Measurements from ENCODE around the gene RPL41.
A peak's percentile ranks its signal among the peaks of the same experiment; 100 is the strongest.
"Not testable (repeated sequence)": the region's sequence is repeated elsewhere in the genome, so short reads cannot be mapped to it uniquely, and the experiment has no call there.

RPL41 gene

GRCh38 chr12:56103823-56104108, 12.7 kb upstream of the RPL41 start:
- DNase-seq, result no peak

DNA sequence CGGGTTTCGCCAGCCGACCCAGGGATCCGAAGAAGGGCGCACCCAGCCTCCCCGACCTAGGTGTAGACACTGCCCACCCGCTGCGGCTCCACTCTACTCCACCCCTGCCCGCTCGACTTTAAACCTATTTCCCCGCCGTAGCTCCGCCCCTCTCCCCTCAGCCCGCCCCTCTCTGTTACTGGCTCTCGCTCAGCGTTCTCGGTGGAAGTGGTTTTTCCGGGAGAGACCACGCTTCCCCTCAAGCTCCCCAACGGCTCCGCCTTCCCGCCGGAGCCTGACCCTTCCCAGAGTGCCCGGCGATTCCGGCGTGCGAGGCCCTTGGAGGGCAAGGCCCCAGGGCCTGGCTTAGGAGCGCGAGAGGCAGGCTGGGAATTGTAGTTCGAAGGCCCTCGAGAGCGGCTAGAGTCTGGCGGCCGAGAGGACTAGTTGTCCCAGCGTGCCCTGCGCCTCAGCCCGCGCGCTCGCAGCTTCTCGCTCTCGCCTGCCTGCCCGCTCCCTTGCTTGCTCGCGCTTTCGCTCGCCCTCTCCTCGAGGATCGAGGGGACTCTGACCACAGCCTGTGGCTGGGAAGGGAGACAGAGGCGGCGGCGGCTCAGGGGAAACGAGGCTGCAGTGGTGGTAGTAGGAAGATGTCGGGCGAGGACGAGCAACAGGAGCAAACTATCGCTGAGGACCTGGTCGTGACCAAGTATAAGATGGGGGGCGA, 12.2 kb upstream of the RPL41 start, which contains the start of gene PA2G4:
Gene PA2G4 (plus strand): TSS at position 451 of the 706 bp plus-strand sequence. CDS start 179 bp downstream, at position 630.
- peak; percentile 97 for DNase-seq

GRCh38 chr12:56104815-56105608, 11.4 kb upstream of the RPL41 start:
- DNase-seq, result no peak

GRCh38 chr12:56105609-56105902, 10.9 kb upstream of the RPL41 start:
- no peak for DNase-seq

DNA sequence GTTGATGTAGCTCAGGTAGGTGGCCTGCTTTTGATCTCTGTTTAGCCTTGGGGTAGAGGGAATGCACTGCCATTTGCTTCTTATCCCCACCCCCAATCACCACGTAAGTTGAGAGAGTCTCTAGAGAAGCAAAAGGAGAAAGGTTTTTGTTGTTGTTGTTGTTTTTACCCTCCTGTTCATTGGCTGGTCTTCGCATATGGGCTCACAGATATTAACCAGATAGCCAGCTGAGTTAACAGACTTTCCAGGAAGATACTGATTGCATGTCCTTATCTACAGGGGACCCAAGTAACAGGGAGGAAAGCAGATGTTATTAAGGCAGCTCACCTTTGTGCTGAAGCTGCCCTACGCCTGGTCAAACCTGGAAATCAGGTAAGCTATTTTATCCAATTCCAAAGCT, 9.2 kb upstream of the RPL41 start:
- no peak for DNase-seq

DNA sequence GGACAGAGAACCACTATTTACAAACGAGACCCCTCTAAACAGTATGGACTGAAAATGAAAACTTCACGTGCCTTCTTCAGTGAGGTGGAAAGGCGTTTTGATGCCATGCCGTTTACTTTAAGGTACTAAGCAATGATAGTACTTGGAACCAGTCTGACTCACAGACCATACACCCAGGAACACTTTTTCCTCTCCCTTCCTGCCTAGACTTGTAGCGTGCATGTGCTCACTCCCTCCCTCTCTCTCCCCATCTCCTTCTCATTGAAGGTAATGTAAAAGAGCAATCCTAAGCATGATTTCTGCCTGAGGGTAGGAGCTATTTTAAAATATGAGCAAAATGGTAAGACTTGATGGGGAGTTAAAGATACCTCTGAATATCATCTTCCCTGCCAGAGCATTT, 5.9 kb upstream of the RPL41 start:
- DNase-seq, result no peak

DNA sequence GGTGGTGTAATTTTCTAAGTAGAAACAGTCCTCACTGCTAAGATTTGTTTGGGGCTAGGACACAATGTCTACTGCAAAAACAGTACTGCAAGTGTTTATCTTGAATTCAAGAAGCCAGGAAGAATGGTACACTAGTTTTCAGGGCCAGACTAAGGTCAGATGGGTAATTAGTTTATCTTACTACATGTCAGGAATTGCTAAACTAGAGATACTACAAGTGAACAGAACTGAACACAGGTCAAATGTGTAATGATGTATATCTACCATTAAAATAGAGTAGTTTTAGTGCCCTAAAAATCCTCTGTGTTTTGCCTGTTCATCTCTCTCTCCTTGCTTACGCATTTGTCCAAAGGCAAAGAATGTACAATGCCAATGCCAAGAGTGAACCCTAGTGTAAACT, 2.3 kb upstream of the RPL41 start:
- DNase-seq, result no peak

GRCh38 chr12:56115329-56115728, 1.1 kb upstream of the RPL41 start:
- DNase-seq, result peak; percentile 19

GRCh38 chr12:56117082-56117706, 761 bp downstream of the RPL41 start:
- DNase-seq, result not testable (repeated sequence)

GRCh38 chr12:56117778-56118687, 1.6 kb downstream of the RPL41 start, which contains the start of gene ZC3H10:
Gene ZC3H10 (plus strand): TSS chr12:56118266. CDS start chr12:56120563, 2,297 bp downstream.
- peak; percentile 99 for DNase-seq

GRCh38 chr12:56118688-56119357, 2.4 kb downstream of the RPL41 start:
- DNase-seq, result no peak

- DNase-seq, result peak; percentile 83
Observed at GRCh38 chr12:56119361-56119796, 2.9 kb downstream of the RPL41 start.

DNA sequence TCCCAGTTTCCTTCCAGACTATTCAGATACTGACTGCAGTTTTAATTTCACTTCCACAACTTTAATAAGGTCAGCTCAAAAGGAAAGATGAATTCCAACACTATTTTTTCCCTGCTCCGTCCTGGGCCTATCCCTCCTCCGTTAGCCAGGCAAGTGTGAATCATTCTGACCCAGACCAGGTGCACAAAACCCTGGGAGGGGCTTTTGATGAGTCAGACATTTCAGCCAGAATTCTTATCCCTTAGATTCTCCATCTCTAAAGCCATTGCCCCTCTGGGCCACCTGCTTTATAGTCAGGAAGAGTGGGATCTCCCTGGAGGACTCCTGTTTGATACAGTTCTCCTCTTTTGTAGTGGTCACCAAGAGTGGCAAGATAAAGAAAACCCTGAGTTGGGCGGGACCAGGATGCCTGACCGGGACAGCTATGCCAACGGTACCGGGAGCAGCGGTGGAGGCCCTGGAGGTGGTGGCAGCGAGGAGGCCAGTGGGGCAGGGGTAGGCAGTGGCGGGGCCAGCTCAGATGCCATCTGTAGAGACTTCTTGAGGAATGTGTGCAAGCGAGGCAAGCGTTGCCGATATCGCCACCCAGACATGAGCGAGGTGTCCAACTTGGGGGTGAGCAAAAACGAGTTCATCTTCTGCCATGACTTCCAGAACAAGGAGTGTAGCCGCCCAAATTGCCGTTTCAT, 3.9 kb downstream of the RPL41 start:
- DNase-seq, result no peak

- no peak for DNase-seq
Observed at GRCh38 chr12:56121204-56121870, 4.9 kb downstream of the RPL41 start.

GRCh38 chr12:56122637-56123036, 6.2 kb downstream of the RPL41 start:
- DNase-seq, result no peak

DNA sequence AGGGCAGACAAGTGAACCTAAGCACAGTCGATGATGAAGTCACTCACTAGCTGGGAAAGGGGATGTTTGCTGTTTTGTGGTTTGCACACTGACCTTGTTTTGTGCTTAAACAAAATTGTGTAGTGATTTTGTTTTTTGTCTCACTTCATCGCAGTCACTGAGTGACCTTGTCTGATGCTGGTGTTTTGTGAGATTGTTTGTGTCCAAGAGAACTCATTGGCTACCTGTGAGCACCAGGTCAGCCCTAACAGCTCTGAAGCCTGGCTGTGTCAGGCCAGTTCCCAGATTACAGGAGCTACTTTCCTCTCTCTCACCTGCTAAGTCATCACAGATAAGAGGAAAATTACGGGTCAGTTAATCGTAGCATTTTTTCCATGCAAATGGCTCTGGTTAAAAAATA, 7.7 kb downstream of the RPL41 start:
- DNase-seq, result no peak

DNA sequence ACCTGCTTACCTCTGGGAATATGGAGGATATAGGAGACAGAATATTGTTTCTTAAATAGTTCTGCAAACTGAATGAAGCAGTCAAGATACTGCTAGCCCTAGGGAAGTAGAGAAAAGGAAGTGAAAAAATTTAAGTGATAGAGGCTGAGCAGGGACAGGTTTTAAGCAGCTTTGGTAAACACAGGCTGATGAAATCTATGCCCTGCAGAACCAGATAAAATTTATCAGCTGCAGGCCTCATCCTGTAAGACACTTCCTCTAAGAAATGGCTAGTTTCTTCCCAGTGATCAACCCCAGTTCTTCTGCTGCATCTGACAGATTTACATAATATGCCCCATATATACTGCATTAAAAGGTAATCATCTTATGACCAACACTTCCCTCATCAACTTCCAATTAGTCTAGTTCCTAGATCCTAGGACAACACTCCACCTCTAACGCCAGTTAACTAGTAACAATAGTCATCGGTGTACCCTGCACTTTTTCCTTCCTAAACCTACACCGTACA, 10.4 kb downstream of the RPL41 start:
- no peak for DNase-seq

DNA sequence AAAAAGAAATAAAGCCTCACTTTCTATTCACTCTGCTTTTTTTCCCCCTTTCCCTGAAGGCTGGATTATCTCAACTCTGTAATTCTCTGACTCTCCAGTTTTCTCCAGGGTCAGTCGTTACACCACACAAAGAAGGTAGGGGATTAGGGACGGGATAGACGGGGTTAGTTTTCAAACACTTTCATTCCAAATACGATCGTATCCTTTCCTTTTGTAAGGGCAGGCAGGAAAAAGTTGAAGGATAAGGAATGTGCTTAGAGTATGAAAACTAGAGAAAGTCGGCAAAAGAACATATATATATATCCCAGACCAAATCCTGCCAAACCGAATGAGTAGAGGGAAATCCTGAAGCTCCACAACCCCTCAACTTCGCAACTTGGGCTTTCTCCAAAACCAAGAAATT, 11.1 kb downstream of the RPL41 start:
- DNase-seq, result no peak

- peak; percentile 98 for DNase-seq
Observed at GRCh38 chr12:56127888-56128669, 11.6 kb downstream of the RPL41 start, which contains the start of gene ESYT1. Gene ESYT1 (plus strand): TSS chr12:56128267. CDS start chr12:56128320, 53 bp downstream.

DNA sequence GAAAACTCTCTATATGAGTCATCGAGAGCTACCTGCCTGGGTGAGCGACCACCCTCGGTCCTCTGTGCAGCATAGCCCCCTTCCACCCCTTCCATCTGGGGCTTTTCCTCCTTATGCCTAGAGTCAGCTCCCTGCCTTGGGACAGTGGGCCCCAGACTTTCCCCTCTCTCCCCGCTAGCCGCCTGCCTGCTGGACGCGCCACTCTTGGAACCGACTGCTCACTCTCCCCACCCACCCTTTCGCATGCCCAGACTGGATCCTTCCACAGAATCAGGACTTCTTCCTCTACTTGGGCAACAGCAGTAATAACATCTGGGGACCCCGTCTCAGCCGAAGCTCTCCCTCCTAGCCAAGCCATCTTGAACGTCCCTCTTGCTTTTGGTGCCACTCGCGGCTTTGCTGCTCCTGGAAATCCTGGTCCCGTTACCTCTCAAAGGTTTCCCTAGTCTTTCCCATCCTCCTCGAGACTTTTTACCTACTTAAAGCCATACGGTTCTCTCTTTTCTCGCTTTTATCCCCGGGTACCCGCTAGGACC, 12.3 kb downstream of the RPL41 start:
- DNase-seq, result peak; percentile 11

Data from amniotic stem cell (primary cell).